Panc1 (cell line): ENCODE measurements around the gene AFF3. TPM values are rescaled to one million over a fixed set of nuclear protein-coding genes. Genes with fewer than 3 reads are reported as not detected.

ENCODE experiments used
- ATAC-seq: fragments of 200-7000 bp; cut with Tn5 transposase; 2 replicates; pipeline ENCODE4 v1.9.1; 2020; ENCODE audit warnings: mild to moderate bottlenecking, moderate library complexity
- BruUV-seq: library from RNA; stranded (reverse); fragments of 400-500 nt; replicated peaks from 2 replicates; lab custom pipeline; 2021; lab: Mats Ljungman, UMichigan
- CTCF ChIA-PET: fragments of 300-600 bp; sonication (Branson Sonifier 250); formaldehyde crosslinking; loops from one replicate; lab custom pipeline; 2022; ENCODE audit warnings: antibody characterized with exemption; lab: Charles Lee
- POLR2A ChIA-PET: fragments of 300-600 bp; sonication (Branson Sonifier 250); formaldehyde crosslinking; loops from one replicate; lab custom pipeline; 2022; ENCODE audit warnings: antibody characterized with exemption; lab: Charles Lee
- DNase-seq: peaks from one replicate; pipeline ENCODE4 v3.0.0-alpha.2; 2010; ENCODE audit warnings: low read depth, low spot score
- H3K27ac ChIP-seq: 2 replicates; pipeline ENCODE4 v1.5.1; 2011; ENCODE audit warnings: mild to moderate bottlenecking, low read length, inconsistent platforms
- H3K27me3 ChIP-seq: fragments of 200-500 bp; sonication (Bioruptor generic); 2 replicates; pipeline ENCODE4 v1.6.0; 2014; ENCODE audit warnings: low read length, inconsistent platforms; ENCODE audit not compliant: control insufficient read depth, insufficient read depth
- H3K36me3 ChIP-seq: fragments of 200-500 bp; sonication (Bioruptor generic); 2 replicates; pipeline ENCODE4 v1.5.1; 2014; ENCODE audit warnings: inconsistent platforms, mild to moderate bottlenecking, low read length, moderate library complexity; ENCODE audit not compliant: control insufficient read depth, insufficient read depth
- H3K4me1 ChIP-seq: 2 replicates; pipeline ENCODE4 v1.5.1; 2011; ENCODE audit warnings: inconsistent platforms, mild to moderate bottlenecking, low read length, moderate library complexity; ENCODE audit not compliant: control insufficient read depth, insufficient read depth
- H3K4me3 ChIP-seq, 2 experiments: 2 replicates each; pipeline ENCODE4 v1.5.1; 2011 to 2012; ENCODE audit warnings: low read depth in 2 of 2, low read length in 2 of 2, mild to moderate bottlenecking in 2 of 2, inconsistent platforms in 1 of 2, moderate library complexity in 1 of 2
- H3K9me3 ChIP-seq: fragments of 200-500 bp; sonication (Bioruptor generic); 2 replicates; pipeline ENCODE4 v1.5.1; 2014; ENCODE audit warnings: low read depth, mild to moderate bottlenecking, inconsistent platforms, low read length, moderate library complexity; ENCODE audit not compliant: control insufficient read depth, insufficient read depth
- CTCF ChIP-seq: fragments of 450-650 bp; IDR thresholded peaks from 2 replicates; pipeline ENCODE4 v1.5.1; 2017; ENCODE audit warnings: mild to moderate bottlenecking
- POLR2AphosphoS5 ChIP-seq: IDR thresholded peaks from 2 replicates; pipeline ENCODE4 v1.6.1; 2012; ENCODE audit warnings: mild to moderate bottlenecking, low read depth, low read length, moderate library complexity
- SIN3A ChIP-seq: IDR thresholded peaks from 2 replicates; pipeline ENCODE4 v1.6.1; 2012; ENCODE audit warnings: low read depth, mild to moderate bottlenecking, low read length, moderate library complexity, borderline replicate concordance; ENCODE audit not compliant: insufficient read depth
- TCF7L2 ChIP-seq: IDR thresholded peaks from 2 replicates; pipeline ENCODE4 v1.6.1; 2011; ENCODE audit warnings: mild to moderate bottlenecking, low read depth, low read length, inconsistent platforms
- in situ Hi-C: cut with HindIII; loops from 2 replicates; pipeline ENCODE4 v1.10.0; 2016; ENCODE audit warnings: low sequenced_read_pairs, low pct_unique_long_range_greater_than_20kb
- intact Hi-C: fragments of 100-400 bp; cut with micrococcal nuclease; formaldehyde crosslinking; loops from one replicate; pipeline ENCODE4 v1.10.0; 2022; ENCODE audit not compliant: unreplicated experiment
- total RNA-seq: library from RNA; stranded (reverse); gene quantifications from one replicate; pipeline ENCODE4 v1.2.1, GENCODE V29; 2021; ENCODE audit not compliant: unreplicated experiment
- TF ChIP-seq, protein P1 (sequence below), 2 experiments: IDR thresholded peaks; 2 replicates each; pipeline ENCODE4 v1.6.1; 2011 to 2012; ENCODE audit warnings: low read depth in 2 of 2, control low read depth in 1 of 2, low read length in 1 of 2, mild to moderate bottlenecking in 1 of 2, moderate library complexity in 1 of 2; ENCODE audit not compliant: insufficient read depth in 1 of 2

AFF3 gene
- total RNA-seq, 1 experiment from 2014 or later, result 2.2 TPM

DNA sequence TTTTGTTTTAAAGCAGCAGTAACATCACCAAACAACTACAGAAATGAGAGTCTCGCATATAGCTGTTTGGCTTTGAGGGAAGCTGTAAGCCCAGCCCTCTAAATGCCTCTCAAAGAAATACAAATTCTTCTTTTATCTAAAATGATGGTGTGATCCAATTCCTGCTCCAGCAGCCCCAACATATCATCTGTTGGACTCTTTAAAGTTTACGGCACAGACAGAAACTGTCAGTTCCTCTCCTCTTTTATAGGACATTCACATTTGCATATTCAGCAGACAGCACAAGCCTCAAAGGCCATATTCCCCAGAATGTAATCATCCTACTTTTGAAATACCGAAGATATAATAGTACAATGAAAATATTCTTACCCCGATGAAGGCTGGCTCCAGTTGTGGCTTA lies 435.7 kb downstream of the AFF3 start:
- Histone ChIP-seq H3K27me3 (peaks cover 3% of the 10 kb centered on the region; the same call in 1 of the 2 replicates), H3K4me3 (no peak overlapping the region), H3K9me3 (no peaks in the 10 kb centered on the region), H3K4me1 (no peaks in the 10 kb centered on the region), H3K36me3 (no peaks in the 10 kb centered on the region), H3K27ac (no peak overlapping the region)
- DNase-seq, result no peak
- in situ Hi-C loops (no loop called here), intact Hi-C loops (no loop called here)
- ATAC-seq, result no peak
- no TSS peak for BruUV-seq
- POLR2A ChIA-PET, result no interaction called here
- CTCF ChIA-PET, result no interaction called here
- TF ChIP-seq CTCF, result no peak

DNA sequence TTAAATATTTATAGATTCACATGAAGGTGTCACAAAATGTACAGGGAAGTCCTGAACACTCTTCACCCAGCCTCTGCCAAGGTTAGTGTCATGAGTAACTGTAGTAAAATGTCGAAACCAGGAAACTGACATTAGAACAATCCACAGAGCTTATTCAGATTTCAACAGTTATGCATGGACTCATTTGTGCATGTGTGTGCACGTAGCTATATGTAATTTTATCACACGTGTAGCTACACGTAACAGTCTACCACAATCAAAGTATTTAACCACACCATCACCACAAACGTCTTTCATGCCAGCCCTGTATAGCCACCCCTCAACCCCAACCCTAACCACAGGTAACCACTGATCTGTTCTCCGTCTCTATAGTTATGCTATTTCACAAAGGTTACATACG lies 440.9 kb downstream of the AFF3 start:
- H3K36me3 ChIP-seq, result no peaks in the 10 kb centered on the region
- POLR2A ChIA-PET, result interaction anchor here (0.7 kb wide), 1 partner anchor 550 kb away, joined by 3 read pairs; no protein-coding TSS in a partner anchor
- DNase-seq (no peak), ATAC-seq (no peak)
- no TSS peak for BruUV-seq
- intact Hi-C loops, result no loop called here
- no peak overlapping the region for H3K27ac ChIP-seq
- H3K4me1 ChIP-seq, result no peaks in the 10 kb centered on the region
- peaks cover 2% of the 10 kb centered on the region; the same call in 1 of the 2 replicates for H3K27me3 ChIP-seq
- CTCF ChIA-PET, result no interaction called here
- TF ChIP-seq CTCF, result no peak
- H3K4me3 ChIP-seq, result no peak overlapping the region
- H3K9me3 ChIP-seq, result no peaks in the 10 kb centered on the region
- in situ Hi-C loops, result no loop called here

DNA sequence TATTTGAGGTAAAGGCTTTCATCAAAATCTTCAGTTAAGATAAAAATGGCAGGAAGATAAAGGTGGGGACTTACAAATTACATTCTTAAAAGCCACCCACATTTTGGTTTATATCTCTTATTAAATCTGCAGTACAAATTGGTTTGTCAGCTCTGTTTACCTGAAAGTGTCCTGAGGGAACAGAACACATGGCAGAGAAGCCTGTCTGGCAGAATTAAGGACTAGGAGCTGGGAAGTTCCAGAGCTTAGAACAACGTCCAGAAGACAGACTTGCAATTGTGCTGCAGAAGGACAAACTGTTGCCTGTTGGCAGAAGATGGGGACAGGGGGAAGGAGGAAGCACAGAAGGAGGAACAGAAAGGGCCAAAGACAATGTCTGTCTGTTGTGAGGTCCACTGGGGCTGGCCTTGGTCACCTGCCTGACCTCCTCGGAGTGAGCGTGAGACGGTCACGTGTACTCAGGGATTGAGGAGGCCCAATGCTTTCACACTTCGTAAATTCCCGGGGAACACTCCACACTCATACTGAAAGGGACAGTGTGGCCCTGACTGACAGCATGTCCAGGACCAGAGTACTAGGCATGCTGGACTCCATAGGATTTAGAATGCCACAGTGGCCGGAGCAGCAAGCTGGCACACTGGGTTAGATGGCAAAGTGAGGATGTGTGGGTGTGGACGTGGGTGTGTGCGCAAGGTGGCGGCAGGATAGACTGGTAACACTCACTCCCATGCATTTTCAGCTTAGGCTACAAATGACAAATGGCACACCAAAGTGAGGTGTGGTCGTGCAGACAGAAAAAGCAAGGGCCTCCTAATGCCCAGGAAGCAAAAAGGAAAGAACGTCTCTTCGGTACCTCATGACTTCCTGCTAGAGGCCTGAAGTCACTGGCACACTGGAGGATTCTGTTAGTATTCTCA lies 441.6 kb downstream of the AFF3 start:
- intact Hi-C loops (no loop called here), in situ Hi-C loops (no loop called here)
- TF ChIP-seq CTCF, result no peak
- TF ChIP-seq, protein P1, sequence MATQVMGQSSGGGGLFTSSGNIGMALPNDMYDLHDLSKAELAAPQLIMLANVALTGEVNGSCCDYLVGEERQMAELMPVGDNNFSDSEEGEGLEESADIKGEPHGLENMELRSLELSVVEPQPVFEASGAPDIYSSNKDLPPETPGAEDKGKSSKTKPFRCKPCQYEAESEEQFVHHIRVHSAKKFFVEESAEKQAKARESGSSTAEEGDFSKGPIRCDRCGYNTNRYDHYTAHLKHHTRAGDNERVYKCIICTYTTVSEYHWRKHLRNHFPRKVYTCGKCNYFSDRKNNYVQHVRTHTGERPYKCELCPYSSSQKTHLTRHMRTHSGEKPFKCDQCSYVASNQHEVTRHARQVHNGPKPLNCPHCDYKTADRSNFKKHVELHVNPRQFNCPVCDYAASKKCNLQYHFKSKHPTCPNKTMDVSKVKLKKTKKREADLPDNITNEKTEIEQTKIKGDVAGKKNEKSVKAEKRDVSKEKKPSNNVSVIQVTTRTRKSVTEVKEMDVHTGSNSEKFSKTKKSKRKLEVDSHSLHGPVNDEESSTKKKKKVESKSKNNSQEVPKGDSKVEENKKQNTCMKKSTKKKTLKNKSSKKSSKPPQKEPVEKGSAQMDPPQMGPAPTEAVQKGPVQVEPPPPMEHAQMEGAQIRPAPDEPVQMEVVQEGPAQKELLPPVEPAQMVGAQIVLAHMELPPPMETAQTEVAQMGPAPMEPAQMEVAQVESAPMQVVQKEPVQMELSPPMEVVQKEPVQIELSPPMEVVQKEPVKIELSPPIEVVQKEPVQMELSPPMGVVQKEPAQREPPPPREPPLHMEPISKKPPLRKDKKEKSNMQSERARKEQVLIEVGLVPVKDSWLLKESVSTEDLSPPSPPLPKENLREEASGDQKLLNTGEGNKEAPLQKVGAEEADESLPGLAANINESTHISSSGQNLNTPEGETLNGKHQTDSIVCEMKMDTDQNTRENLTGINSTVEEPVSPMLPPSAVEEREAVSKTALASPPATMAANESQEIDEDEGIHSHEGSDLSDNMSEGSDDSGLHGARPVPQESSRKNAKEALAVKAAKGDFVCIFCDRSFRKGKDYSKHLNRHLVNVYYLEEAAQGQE (IDR thresholded peaks at IDR 0.05; ENCODE audit: insufficient read depth in 1 of 2, low read depth in 2 of 2, low read length in 1 of 2), result no peak
- TF ChIP-seq TCF7L2, result no peak
- no peak for TF ChIP-seq POLR2AphosphoS5
- no peak for TF ChIP-seq SIN3A
- no peak for DNase-seq
- no peaks in the 10 kb centered on the region for H3K9me3 ChIP-seq
- no peak overlapping the region for H3K27ac ChIP-seq
- H3K27me3 ChIP-seq, result peaks cover 2% of the 10 kb centered on the region; the same call in 1 of the 2 replicates
- ChIA-PET CTCF (no interaction called here), POLR2A (no interaction called here)
- ATAC-seq, result no peak
- no TSS peak for BruUV-seq
- H3K4me1 ChIP-seq, result no peaks in the 10 kb centered on the region
- no peak overlapping the region for H3K4me3 ChIP-seq
- H3K36me3 ChIP-seq, result no peaks in the 10 kb centered on the region
